DND-41 (cell line): ENCODE results near the gene DISC1.

Experiments used
- EZH2 ChIP-seq: IDR thresholded peaks from 3 replicates; pipeline ENCODE4 v1.6.1; 2012; ENCODE audit warnings: borderline replicate concordance, low read depth, mild to moderate bottlenecking, moderate library complexity, low read length, inconsistent platforms; ENCODE audit not compliant: severe bottlenecking
- TF ChIP-seq, protein P1 (sequence below): IDR thresholded peaks from 2 replicates; pipeline ENCODE4 v1.5.1; 2012; ENCODE audit warnings: borderline replicate concordance, low read length, moderate library complexity, mild to moderate bottlenecking; ENCODE audit not compliant: poor library complexity, severe bottlenecking; ENCODE audit errors: extremely low read depth

DNA sequence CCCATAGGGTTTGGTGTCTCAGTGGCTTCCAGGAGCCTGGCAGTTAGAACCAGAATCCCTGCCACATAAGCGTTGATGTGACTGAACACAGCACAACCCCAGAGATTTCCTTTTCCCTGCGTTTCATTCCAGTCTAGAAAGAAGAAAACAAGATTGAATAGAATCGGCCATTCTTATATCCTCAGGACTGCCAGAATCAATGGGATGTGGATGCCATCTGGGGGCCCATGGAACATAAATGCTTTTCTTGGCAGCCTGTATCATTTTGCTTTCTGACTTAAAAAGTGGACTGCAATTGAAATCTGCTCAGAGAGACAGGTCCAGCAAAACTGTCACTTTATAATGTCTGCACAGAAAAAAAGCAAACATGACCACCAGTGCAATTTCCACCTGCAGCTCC, 80.3 kb downstream of the DISC1 start:
- TF ChIP-seq, protein P1, sequence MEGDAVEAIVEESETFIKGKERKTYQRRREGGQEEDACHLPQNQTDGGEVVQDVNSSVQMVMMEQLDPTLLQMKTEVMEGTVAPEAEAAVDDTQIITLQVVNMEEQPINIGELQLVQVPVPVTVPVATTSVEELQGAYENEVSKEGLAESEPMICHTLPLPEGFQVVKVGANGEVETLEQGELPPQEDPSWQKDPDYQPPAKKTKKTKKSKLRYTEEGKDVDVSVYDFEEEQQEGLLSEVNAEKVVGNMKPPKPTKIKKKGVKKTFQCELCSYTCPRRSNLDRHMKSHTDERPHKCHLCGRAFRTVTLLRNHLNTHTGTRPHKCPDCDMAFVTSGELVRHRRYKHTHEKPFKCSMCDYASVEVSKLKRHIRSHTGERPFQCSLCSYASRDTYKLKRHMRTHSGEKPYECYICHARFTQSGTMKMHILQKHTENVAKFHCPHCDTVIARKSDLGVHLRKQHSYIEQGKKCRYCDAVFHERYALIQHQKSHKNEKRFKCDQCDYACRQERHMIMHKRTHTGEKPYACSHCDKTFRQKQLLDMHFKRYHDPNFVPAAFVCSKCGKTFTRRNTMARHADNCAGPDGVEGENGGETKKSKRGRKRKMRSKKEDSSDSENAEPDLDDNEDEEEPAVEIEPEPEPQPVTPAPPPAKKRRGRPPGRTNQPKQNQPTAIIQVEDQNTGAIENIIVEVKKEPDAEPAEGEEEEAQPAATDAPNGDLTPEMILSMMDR: no peak
- TF ChIP-seq EZH2: no peak
